IMR-90 (cell line): ENCODE measurements around the gene ACTRT2. TPM values are rescaled to one million over a fixed set of nuclear protein-coding genes. Genes with fewer than 3 reads are reported as not detected.

ENCODE experiments used
- ATAC-seq: fragments of 200-7000 bp; cut with Tn5 transposase; 2 replicates; pipeline ENCODE4 v1.9.1; 2020; ENCODE audit warnings: low read depth, mild to moderate bottlenecking, moderate library complexity
- BruUV-seq: library from RNA; stranded (reverse); fragments of 400-500 nt; replicated peaks from 2 replicates; lab custom pipeline; 2021; lab: Mats Ljungman, UMichigan
- CTCF ChIA-PET: fragments of 300-600 bp; formaldehyde crosslinking; extraction: SDS; loops from one replicate; lab custom pipeline; 2021; ENCODE audit warnings: antibody characterized with exemption; lab: Yijun Ruan, JAX
- POLR2A ChIA-PET: fragments of 300-600 bp; sonication (Branson Sonifier 250); formaldehyde crosslinking; loops from one replicate; lab custom pipeline; 2022; ENCODE audit warnings: antibody characterized with exemption; ENCODE audit not compliant: unreplicated experiment; lab: Charles Lee
- DNase-seq: peaks from one replicate; pipeline ENCODE4 v3.0.0; 2013
- H2AFZ ChIP-seq: replicated peaks from 2 replicates; pipeline ENCODE3; 2013; ENCODE audit warnings: low read length, mild to moderate bottlenecking; ENCODE audit not compliant: poor library complexity
- H2AK5ac ChIP-seq: 2 replicates; pipeline ENCODE4 v1.6.1; 2013; ENCODE audit warnings: low read depth, low read length, inconsistent platforms
- H2AK9ac ChIP-seq: replicated peaks from 2 replicates; pipeline ENCODE3; 2013; ENCODE audit warnings: mild to moderate bottlenecking, low read depth, low read length, moderate library complexity; ENCODE audit not compliant: poor library complexity
- H2BK120ac ChIP-seq: 2 replicates; pipeline ENCODE4 v1.6.1; 2013; ENCODE audit warnings: low read depth, low read length, inconsistent platforms
- H2BK15ac ChIP-seq: 3 replicates; pipeline ENCODE4 v1.6.1; 2013; ENCODE audit warnings: low read depth, low read length, inconsistent platforms
- H2BK20ac ChIP-seq: 2 replicates; pipeline ENCODE4 v1.6.1; 2013; ENCODE audit warnings: low read depth, mild to moderate bottlenecking, inconsistent platforms, low read length, moderate library complexity
- H2BK5ac ChIP-seq: 2 replicates; pipeline ENCODE4 v1.6.1; 2013; ENCODE audit warnings: mild to moderate bottlenecking, low read depth, low read length, inconsistent platforms; ENCODE audit not compliant: poor library complexity, severe bottlenecking
- H3K14ac ChIP-seq: replicated peaks from 2 replicates; pipeline ENCODE4 v1.6.1; 2013; ENCODE audit warnings: low read depth, low read length, inconsistent platforms
- H3K18ac ChIP-seq: 2 replicates; pipeline ENCODE4 v1.6.1; 2013; ENCODE audit warnings: low read depth, low read length, control low read depth
- H3K23ac ChIP-seq: 2 replicates; pipeline ENCODE4 v1.6.1; 2013; ENCODE audit warnings: low read depth, low read length, inconsistent platforms
- H3K27ac ChIP-seq: 2 replicates; pipeline ENCODE4 v1.5.1; 2013; ENCODE audit warnings: mild to moderate bottlenecking, control low read depth, low read length; ENCODE audit not compliant: insufficient read depth
- H3K27me3 ChIP-seq: 2 replicates; pipeline ENCODE4 v1.6.1; 2013; ENCODE audit warnings: low read length; ENCODE audit not compliant: control insufficient read depth, insufficient read depth
- H3K36me3 ChIP-seq: 2 replicates; pipeline ENCODE4 v1.6.1; 2013; ENCODE audit warnings: low read length, mixed read lengths; ENCODE audit not compliant: control insufficient read depth, insufficient read depth
- H3K4ac ChIP-seq: 2 replicates; pipeline ENCODE4 v1.6.1; 2013; ENCODE audit warnings: low read depth, low read length, inconsistent platforms
- H3K4me1 ChIP-seq: 2 replicates; pipeline ENCODE4 v1.6.1; 2013; ENCODE audit warnings: low read length, mixed read lengths; ENCODE audit not compliant: control insufficient read depth, insufficient read depth
- H3K4me2 ChIP-seq: 2 replicates; pipeline ENCODE4 v1.6.1; 2013; ENCODE audit warnings: low read depth, mild to moderate bottlenecking, control low read depth, low read length, moderate library complexity
- H3K4me3 ChIP-seq: 2 replicates; pipeline ENCODE4 v1.5.1; 2013; ENCODE audit warnings: low read depth, mild to moderate bottlenecking, control low read depth, low read length, moderate library complexity; ENCODE audit not compliant: insufficient read depth
- H3K56ac ChIP-seq: 2 replicates; pipeline ENCODE4 v1.6.1; 2013; ENCODE audit warnings: low read length, inconsistent platforms; ENCODE audit not compliant: insufficient read depth; ENCODE audit errors: extremely low read depth
- H3K79me1 ChIP-seq, 2 experiments: 2 replicates each; pipeline ENCODE4 v1.6.1; 2013; ENCODE audit warnings: low read length in 2 of 2, inconsistent platforms in 1 of 2, low read depth in 1 of 2
- H3K9ac ChIP-seq: 2 replicates; pipeline ENCODE4 v1.6.1; 2013; ENCODE audit warnings: low read depth, low read length, control low read depth
- H3K9me1 ChIP-seq: 2 replicates; pipeline ENCODE4 v1.6.1; 2013; ENCODE audit warnings: low read length, inconsistent platforms; ENCODE audit not compliant: insufficient read depth
- H3K9me3 ChIP-seq: 2 replicates; pipeline ENCODE4 v1.6.1; 2013; ENCODE audit warnings: low read length; ENCODE audit not compliant: control insufficient read depth, insufficient read depth
- H4K20me1 ChIP-seq: 2 replicates; pipeline ENCODE4 v1.6.1; 2013; ENCODE audit warnings: low read length, inconsistent platforms; ENCODE audit not compliant: insufficient read depth
- H4K5ac ChIP-seq: 2 replicates; pipeline ENCODE4 v1.6.1; 2013; ENCODE audit warnings: mild to moderate bottlenecking, low read depth, low read length, control low read depth
- H4K8ac ChIP-seq, 2 experiments: 2 replicates each; pipeline ENCODE4 v1.6.1; 2013; ENCODE audit warnings: low read depth in 2 of 2, low read length in 2 of 2, control low read depth in 1 of 2, inconsistent platforms in 1 of 2
- H4K91ac ChIP-seq: 2 replicates; pipeline ENCODE4 v1.6.1; 2013; ENCODE audit warnings: low read depth, low read length, inconsistent platforms; ENCODE audit not compliant: insufficient read depth
- CEBPB ChIP-seq: IDR thresholded peaks from 2 replicates; pipeline ENCODE4 v1.6.1; 2012; ENCODE audit warnings: low read depth, low read length, improper control_type of control experiment
- CHD1 ChIP-seq: IDR thresholded peaks from 2 replicates; pipeline ENCODE4 v1.6.1; 2012; ENCODE audit warnings: low read depth, low read length, improper control_type of control experiment
- POLR2A ChIP-seq: IDR thresholded peaks from 2 replicates; pipeline ENCODE4 v1.6.1; 2012; ENCODE audit warnings: mild to moderate bottlenecking, low read depth, low read length
- WGBS, 2 experiments: methylation state at CpG; one replicate each; pipeline versions ENCODE4 v1.1.5 to v1.1.7; 2013; ENCODE audit warnings: missing lambda C conversion rate in 2 of 2; ENCODE audit not compliant: insufficient read length in 1 of 2; ENCODE audit errors: extremely low coverage in 2 of 2; 5-methylcytosine and 5-hydroxymethylcytosine counted together
- dilution Hi-C: fragments of 300-500 bp; cut with HindIII; formaldehyde crosslinking; loops from one replicate; pipeline ENCODE4 v1.14.3; 2018; ENCODE audit warnings: low sequenced_read_pairs; ENCODE audit not compliant: unreplicated experiment
- in situ Hi-C: fragments of 300-500 bp; cut with MboI; formaldehyde crosslinking; loops from 3 replicates; pipeline ENCODE4 v1.14.3; 2019; ENCODE audit warnings: low sequenced_read_pairs, inconsistent platforms, mixed read lengths
- intact Hi-C: fragments of 100-400 bp; cut with micrococcal nuclease; formaldehyde crosslinking; loops from 2 replicates; pipeline ENCODE4 v1.10.0; 2022
- polyA plus RNA-seq, 3 experiments: library from polyadenylated mRNA; depleted of rRNA; stranded (reverse); fragments of >200 nt; gene quantifications; 2 replicates each; pipeline ENCODE4 v1.2.3, GENCODE V29; 2012; ENCODE audit warnings: low replicate concordance in 1 of 3
- total RNA-seq: library from RNA; depleted of rRNA; stranded (reverse); fragments of >200 nt; gene quantifications from 2 replicates; pipeline ENCODE4 v1.2.3, GENCODE V29; 2012

The ACTRT2 gene
- total and polyA plus RNA-seq, 2 of the 4 experiments (the other 2 are of a cell fraction), result not detected

- TF ChIP-seq POLR2A (no peak), CEBPB (no peak), CHD1 (no peak)
- H3K4ac ChIP-seq, result no peak overlapping the region
- no peak overlapping the region for H2BK5ac ChIP-seq
- no peak overlapping the region for H3K9ac ChIP-seq
- H3K4me3 ChIP-seq, result no peak overlapping the region
- H2BK15ac ChIP-seq, result no peak overlapping the region
- H4K20me1 ChIP-seq, result no peaks in the 10 kb centered on the region
- H3K9me1 ChIP-seq, result no peaks in the 10 kb centered on the region
- H2AK5ac ChIP-seq, result no peak overlapping the region
- no peak for DNase-seq
- H2BK120ac ChIP-seq, result no peak overlapping the region
- H3K36me3 ChIP-seq, result no peaks in the 10 kb centered on the region
- CTCF ChIA-PET, result no interaction called here
- in situ Hi-C loops, result no loop called here
- H3K9me3 ChIP-seq, result peaks cover 43% of the 10 kb centered on the region
- BruUV-seq, result no TSS peak
- H4K5ac ChIP-seq, result no peak overlapping the region
- H2AFZ ChIP-seq, result no peak overlapping the region
- H3K56ac ChIP-seq, result no peak overlapping the region
- no peak overlapping the region for H4K91ac ChIP-seq
- no peaks in the 10 kb centered on the region for H3K4me1 ChIP-seq
- H3K4me2 ChIP-seq, result no peak overlapping the region
- H2AK9ac ChIP-seq, result no peak overlapping the region
- no peak overlapping the region for H4K8ac ChIP-seq
- 67% methylated on average over 5 of the region's 15 CpGs; no CpG with 5 or more reads in 1 of the 2 experiments for WGBS, 2 experiments
- no peak for ATAC-seq
- no peak overlapping the region for H3K18ac ChIP-seq
- no peak overlapping the region for H3K23ac ChIP-seq
- no peak overlapping the region for H2BK20ac ChIP-seq
- H3K14ac ChIP-seq, result no peak overlapping the region
- POLR2A ChIA-PET, result no interaction called here
- no peaks in the 10 kb centered on the region for H3K79me1 ChIP-seq
- dilution Hi-C loops, result no loop called here
- intact Hi-C loops, result no loop called here
- no peaks in the 10 kb centered on the region for H3K27me3 ChIP-seq
- no peak overlapping the region for H3K27ac ChIP-seq
These were observed 38.0 kb upstream of the ACTRT2 start for GRCh38 chr1:2983319-2983705.
